ENCODE data around the gene TMEM100. TPM values are rescaled to one million over a fixed set of nuclear protein-coding genes. Genes with fewer than 3 reads are reported as not detected.

The TMEM100 gene
- total RNA-seq, 2 experiments from 2014 or later: not detected

DNA sequence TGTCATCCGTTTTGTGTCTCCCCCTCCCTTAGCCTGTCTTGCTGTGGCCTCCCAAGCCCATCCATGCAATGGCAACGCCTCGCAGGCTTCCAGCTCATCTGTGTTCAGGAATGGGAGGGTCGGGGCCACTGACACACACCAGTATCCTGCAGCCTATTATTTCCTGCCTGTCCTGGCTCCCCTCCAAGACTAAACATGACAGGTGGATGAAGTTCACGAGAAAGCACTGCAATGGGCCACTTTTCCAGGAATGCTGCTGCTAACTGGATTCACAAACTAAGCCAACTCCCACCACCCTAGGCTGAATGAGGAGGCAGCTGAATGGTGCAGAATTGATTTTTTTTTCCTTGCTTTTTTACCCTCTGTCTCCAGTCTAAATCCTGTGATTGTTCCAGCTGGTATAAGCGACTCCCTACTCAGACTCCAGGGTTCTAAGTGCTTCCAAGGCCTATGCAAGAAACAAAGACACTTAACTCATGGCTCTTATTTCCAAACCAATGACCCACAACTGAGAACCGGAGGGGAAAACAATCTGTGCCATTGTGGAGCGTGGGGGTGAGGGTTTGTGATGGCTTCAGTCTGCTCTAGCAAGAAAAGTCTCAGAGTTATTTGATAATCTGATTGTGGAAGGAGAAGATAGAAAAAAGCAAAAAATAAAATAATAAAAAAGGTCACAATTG lies 23.3 kb downstream of the TMEM100 start:
- POLR2A ChIA-PET: no interaction called here

DNA sequence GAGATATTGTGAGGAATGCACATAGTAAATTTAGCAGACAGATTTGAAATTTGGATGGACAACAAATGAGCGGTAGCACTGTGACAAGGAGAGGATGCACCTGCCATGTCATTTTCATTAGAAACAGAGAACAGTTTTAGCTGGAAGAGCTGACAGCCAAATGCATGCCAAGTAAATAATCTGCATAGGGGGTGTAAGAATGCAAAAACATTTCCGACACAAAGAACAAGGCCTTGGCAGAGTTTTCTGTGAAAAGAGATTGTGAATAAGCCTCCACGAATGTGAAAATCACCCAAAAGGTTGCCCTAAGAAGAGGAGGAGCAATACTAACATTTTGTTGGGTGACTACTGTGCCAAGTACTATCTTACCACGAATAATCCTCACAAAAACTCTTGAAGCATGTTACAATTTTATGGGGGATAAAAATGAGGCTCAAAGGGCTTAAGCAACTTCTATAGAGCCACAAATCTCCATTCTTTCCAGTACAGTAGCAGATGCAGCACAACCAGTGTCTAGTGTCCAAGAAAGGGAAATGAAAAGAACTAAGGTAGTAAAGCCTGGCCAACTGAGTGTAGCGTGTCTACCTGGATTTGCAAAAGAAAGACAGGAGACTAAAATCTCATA lies 28.3 kb downstream of the TMEM100 start:
- H3K27ac Mint-ChIP-seq: no peak overlapping the region
- peaks cover 6% of the 10 kb centered on the region for H3K27me3 Mint-ChIP-seq
- no peaks in the 10 kb centered on the region for H3K9me3 Mint-ChIP-seq
- POLR2A ChIA-PET: no interaction called here
- no peaks in the 10 kb centered on the region for H3K4me1 Mint-ChIP-seq
- ATAC-seq (ENCODE audit: low read depth) (no peak), DNase-seq (no peak)
- no peaks in the 10 kb centered on the region for H3K36me3 Mint-ChIP-seq
- H3K4me3 Mint-ChIP-seq: no peak overlapping the region

More for the DNA sequence above, 23.3 kb downstream of the TMEM100 start:
- DNase-seq (no peak), ATAC-seq (ENCODE audit: low read depth) (no peak)
- Mint-ChIP-seq H3K27ac (no peak overlapping the region), H3K36me3 (no peaks in the 10 kb centered on the region), H3K9me3 (no peaks in the 10 kb centered on the region), H3K4me1 (no peaks in the 10 kb centered on the region), H3K4me3 (no peak overlapping the region), H3K27me3 (peaks cover 9% of the 10 kb centered on the region)

- Mint-ChIP-seq H3K36me3 (no peaks in the 10 kb centered on the region), H3K27ac (no peak overlapping the region), H3K4me3 (no peak overlapping the region), H3K4me1 (no peaks in the 10 kb centered on the region), H3K27me3 (peaks cover 8% of the 10 kb centered on the region), H3K9me3 (no peaks in the 10 kb centered on the region)
- DNase-seq: no peak
- ATAC-seq (ENCODE audit: low read depth): no peak
- POLR2A ChIA-PET: no interaction called here
Measured at GRCh38 chr17:55693254-55694216, 29.1 kb downstream of the TMEM100 start.

GRCh38 chr17:55692276-55692675 lies 30.4 kb downstream of the TMEM100 start:
- H3K9me3 Mint-ChIP-seq: no peaks in the 10 kb centered on the region
- no peaks in the 10 kb centered on the region for H3K4me1 Mint-ChIP-seq
- DNase-seq (no peak), ATAC-seq (ENCODE audit: low read depth) (no peak)
- POLR2A ChIA-PET: no interaction called here
- no peak overlapping the region for H3K27ac Mint-ChIP-seq
- H3K36me3 Mint-ChIP-seq: no peaks in the 10 kb centered on the region
- no peak overlapping the region for H3K4me3 Mint-ChIP-seq
- peaks cover 8% of the 10 kb centered on the region for H3K27me3 Mint-ChIP-seq

GRCh38 chr17:55691666-55692065 lies 31.0 kb downstream of the TMEM100 start:
- Mint-ChIP-seq H3K4me1 (no peaks in the 10 kb centered on the region), H3K4me3 (no peak overlapping the region), H3K27ac (no peak overlapping the region), H3K36me3 (no peaks in the 10 kb centered on the region), H3K9me3 (no peaks in the 10 kb centered on the region), H3K27me3 (peaks cover 8% of the 10 kb centered on the region)
- no peak for ATAC-seq (ENCODE audit: low read depth)
- POLR2A ChIA-PET: no interaction called here
- DNase-seq: no peak

DNA sequence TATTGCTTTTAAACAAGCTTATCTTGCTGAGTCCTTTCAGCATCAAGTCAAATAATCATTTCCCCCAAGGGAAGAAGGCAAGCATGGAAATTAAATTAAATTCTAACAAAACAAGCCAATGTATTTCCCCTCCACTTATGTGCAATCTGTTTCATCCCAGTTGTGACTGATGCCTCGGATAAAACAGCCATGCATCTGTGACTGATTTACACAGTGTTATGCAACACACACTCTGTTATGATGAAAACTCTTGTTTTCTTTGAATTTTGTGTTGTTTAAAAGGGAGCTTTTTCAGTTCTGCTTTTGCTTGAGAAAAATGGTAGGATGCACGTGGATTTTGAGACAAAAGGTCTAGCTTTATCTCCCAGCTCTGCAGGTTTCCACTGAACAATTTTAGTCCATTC lies 32.6 kb downstream of the TMEM100 start:
- Mint-ChIP-seq H3K4me1 (no peaks in the 10 kb centered on the region), H3K36me3 (no peaks in the 10 kb centered on the region), H3K27me3 (peaks cover 8% of the 10 kb centered on the region), H3K9me3 (no peaks in the 10 kb centered on the region), H3K27ac (no peak overlapping the region), H3K4me3 (no peak overlapping the region)
- POLR2A ChIA-PET: no interaction called here
- DNase-seq (no peak), ATAC-seq (ENCODE audit: low read depth) (no peak)

- H3K36me3 Mint-ChIP-seq: no peaks in the 10 kb centered on the region
- POLR2A ChIA-PET: no interaction called here
Measured at GRCh38 chr17:55689672-55690071, 33.0 kb downstream of the TMEM100 start.

DNA sequence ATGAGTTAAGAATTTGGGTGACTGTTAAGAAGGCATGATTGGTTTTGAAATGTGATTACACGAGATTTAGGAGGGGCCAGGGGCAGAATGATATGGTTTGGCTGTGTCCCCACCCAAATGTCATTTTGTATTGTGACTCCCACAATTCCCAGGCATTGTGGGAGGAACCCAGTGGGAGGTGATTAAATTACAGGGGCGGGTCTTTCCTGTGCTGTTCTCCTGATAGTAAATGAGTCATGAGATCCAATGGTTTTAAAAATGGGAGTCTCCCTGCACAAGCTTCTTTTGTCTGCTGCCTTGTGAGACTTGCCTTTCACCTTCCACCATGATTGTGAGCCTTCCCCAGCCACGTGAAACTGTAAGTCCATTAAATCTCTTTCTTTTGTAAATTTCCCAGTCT lies 34.6 kb downstream of the TMEM100 start:
- ATAC-seq (ENCODE audit: low read depth) (no peak), DNase-seq (no peak)
- Mint-ChIP-seq H3K36me3 (no peaks in the 10 kb centered on the region), H3K4me3 (no peak overlapping the region), H3K27ac (no peak overlapping the region), H3K4me1 (no peaks in the 10 kb centered on the region), H3K27me3 (peaks cover 11% of the 10 kb centered on the region), H3K9me3 (no peaks in the 10 kb centered on the region)
- POLR2A ChIA-PET: no interaction called here

More at GRCh38 chr17:55689672-55690071, 33.0 kb downstream of the TMEM100 start:
- Mint-ChIP-seq H3K4me1 (no peaks in the 10 kb centered on the region), H3K4me3 (no peak overlapping the region), H3K27me3 (peaks cover 8% of the 10 kb centered on the region), H3K27ac (no peak overlapping the region), H3K9me3 (no peaks in the 10 kb centered on the region)
- DNase-seq: no peak
- ATAC-seq (ENCODE audit: low read depth): no peak

DNA sequence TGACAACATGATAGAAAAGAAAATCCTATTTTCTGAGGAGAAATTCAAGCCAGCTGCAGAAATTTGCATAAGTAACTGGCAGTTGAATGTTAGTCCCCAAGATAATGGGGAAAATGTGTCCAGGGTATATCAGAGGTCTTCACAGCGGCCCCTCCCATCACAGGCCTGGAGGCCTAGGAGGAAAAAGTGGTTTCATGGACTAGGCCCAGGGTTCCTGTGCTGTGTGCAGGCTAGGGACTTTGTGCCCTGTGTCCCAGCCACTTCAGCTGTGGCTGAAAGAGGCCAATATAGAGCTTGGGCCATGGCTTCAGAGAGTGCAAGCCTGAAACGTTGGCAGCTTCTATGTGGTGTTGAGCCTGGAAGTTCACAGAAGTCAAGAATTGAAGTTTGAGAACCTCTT lies 35.6 kb downstream of the TMEM100 start:
- Mint-ChIP-seq H3K9me3 (no peaks in the 10 kb centered on the region), H3K27ac (no peak overlapping the region)
- no peak for DNase-seq

GRCh38 chr17:55683550-55684315 lies 38.9 kb downstream of the TMEM100 start:
- Mint-ChIP-seq H3K4me1 (no peaks in the 10 kb centered on the region), H3K27ac (no peak overlapping the region), H3K4me3 (no peak overlapping the region), H3K9me3 (no peaks in the 10 kb centered on the region), H3K36me3 (no peaks in the 10 kb centered on the region), H3K27me3 (peaks cover 7% of the 10 kb centered on the region)
- ATAC-seq (ENCODE audit: low read depth) (no peak), DNase-seq (no peak)
- POLR2A ChIA-PET: no interaction called here

More for the DNA sequence above, 35.6 kb downstream of the TMEM100 start:
- H3K27me3 Mint-ChIP-seq: peaks cover 14% of the 10 kb centered on the region
- POLR2A ChIA-PET: no interaction called here
- ATAC-seq (ENCODE audit: low read depth): no peak
- no peak overlapping the region for H3K4me3 Mint-ChIP-seq
- H3K4me1 Mint-ChIP-seq: no peaks in the 10 kb centered on the region
- H3K36me3 Mint-ChIP-seq: no peaks in the 10 kb centered on the region

- H3K4me3 Mint-ChIP-seq: no peak overlapping the region
- H3K27ac Mint-ChIP-seq: no peak overlapping the region
- H3K36me3 Mint-ChIP-seq: no peaks in the 10 kb centered on the region
- peaks cover 12% of the 10 kb centered on the region for H3K27me3 Mint-ChIP-seq
- POLR2A ChIA-PET: no interaction called here
- ATAC-seq (ENCODE audit: low read depth) (no peak), DNase-seq (no peak)
- no peaks in the 10 kb centered on the region for H3K9me3 Mint-ChIP-seq
- H3K4me1 Mint-ChIP-seq: no peaks in the 10 kb centered on the region
Measured at GRCh38 chr17:55681342-55681700, 41.3 kb downstream of the TMEM100 start.

GRCh38 chr17:55680686-55681341 lies 41.9 kb downstream of the TMEM100 start:
- ATAC-seq (ENCODE audit: low read depth) (no peak), DNase-seq (no peak)
- H3K27ac Mint-ChIP-seq: no peak overlapping the region
- no peak overlapping the region for H3K4me3 Mint-ChIP-seq
- POLR2A ChIA-PET: no interaction called here
- no peaks in the 10 kb centered on the region for H3K4me1 Mint-ChIP-seq
- no peaks in the 10 kb centered on the region for H3K36me3 Mint-ChIP-seq
- peaks cover 12% of the 10 kb centered on the region for H3K27me3 Mint-ChIP-seq
- H3K9me3 Mint-ChIP-seq: no peaks in the 10 kb centered on the region

DNA sequence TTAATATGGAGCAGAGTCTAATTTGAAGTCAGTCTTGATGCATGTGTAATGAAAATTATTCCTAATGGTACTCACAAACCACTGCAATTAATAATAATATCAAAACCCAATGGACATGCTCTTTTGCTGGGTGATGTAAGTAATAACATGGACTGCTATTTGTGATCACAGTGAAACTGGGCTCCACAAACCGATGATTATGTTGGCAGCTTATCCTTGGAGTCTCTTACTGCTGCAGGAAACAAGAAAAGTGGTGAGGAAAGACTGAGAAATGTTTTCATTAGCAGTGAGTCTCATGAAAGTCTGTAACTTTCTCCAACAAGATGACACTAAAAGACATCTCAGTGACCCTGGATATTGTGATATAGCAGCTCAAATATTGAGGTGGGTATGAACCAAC lies 45.2 kb downstream of the TMEM100 start:
- POLR2A ChIA-PET: no interaction called here
- no peaks in the 10 kb centered on the region for H3K36me3 Mint-ChIP-seq
- no peaks in the 10 kb centered on the region for H3K4me1 Mint-ChIP-seq
- ATAC-seq (ENCODE audit: low read depth) (no peak), DNase-seq (no peak)
- H3K27me3 Mint-ChIP-seq: peaks cover 6% of the 10 kb centered on the region
- peaks cover 2% of the 10 kb centered on the region for H3K9me3 Mint-ChIP-seq
- no peak overlapping the region for H3K27ac Mint-ChIP-seq
- H3K4me3 Mint-ChIP-seq: no peak overlapping the region

Measured in activated naive CD8-positive, alpha-beta T cell treated with anti-CD3 and anti-CD28 coated beads, Interleukin-2, amount 10 ng/mL, durations not matched to agents 7 days and 5 days (primary cell).